SU-DHL-6 (cell line): ENCODE data around the gene GALNT10.

ENCODE experiments used
- H2AFZ ChIP-seq: fragments of 200-600 bp; sonication (generic); 2 replicates; pipeline ENCODE4 v1.6.1; 2014; ENCODE audit warnings: low read depth, mild to moderate bottlenecking, moderate library complexity, mixed read lengths, antibody characterized with exemption, low read length; ENCODE audit not compliant: severe bottlenecking
- H3F3A ChIP-seq: fragments of 200-600 bp; shearing (Covaris generic); 2 replicates; pipeline ENCODE4 v1.6.0; 2016; ENCODE audit warnings: antibody characterized with exemption, mild to moderate bottlenecking; ENCODE audit not compliant: insufficient read depth
- H3K27ac ChIP-seq: fragments of 200-600 bp; sonication (generic); 2 replicates; pipeline ENCODE4 v1.5.1; 2016; ENCODE audit warnings: low read depth, mild to moderate bottlenecking, low read length, moderate library complexity, mixed read lengths
- H3K27me3 ChIP-seq: fragments of 200-600 bp; sonication (generic), shearing (Covaris generic); 2 replicates; pipeline ENCODE4 v1.6.0; 2014; ENCODE audit warnings: mild to moderate bottlenecking, low read length
- H3K36me3 ChIP-seq: fragments of 200-600 bp; sonication (generic); 2 replicates; pipeline ENCODE4 v1.6.1; 2014; ENCODE audit warnings: mild to moderate bottlenecking, low read length, mixed read lengths
- H3K4me2 ChIP-seq: fragments of 300-600, 200-600 bp; shearing (Covaris generic), sonication (generic); 2 replicates; pipeline ENCODE4 v1.6.0; 2014; ENCODE audit warnings: low read length, low read depth, mild to moderate bottlenecking; ENCODE audit not compliant: poor library complexity, severe bottlenecking
- H3K4me3 ChIP-seq: fragments of 200-600 bp; sonication (generic); 2 replicates; pipeline ENCODE4 v1.5.1; 2014; ENCODE audit warnings: antibody characterized with exemption, low read length, mild to moderate bottlenecking, mixed read lengths; ENCODE audit not compliant: insufficient read depth, poor library complexity, severe bottlenecking
- H3K79me2 ChIP-seq: fragments of 200-600 bp; sonication (generic); 2 replicates; pipeline ENCODE4 v1.6.1; 2014; ENCODE audit warnings: mild to moderate bottlenecking, low read length, moderate library complexity; ENCODE audit not compliant: insufficient read depth
- H3K9ac ChIP-seq: fragments of 200-600 bp; sonication (generic); 2 replicates; pipeline ENCODE4 v1.7.0; 2014; ENCODE audit warnings: mild to moderate bottlenecking, low read length
- H3K9me2 ChIP-seq: fragments of 200-600 bp; sonication (generic); replicated peaks from 2 replicates; pipeline ENCODE4 v1.6.1; 2014; ENCODE audit warnings: low read length; ENCODE audit not compliant: insufficient read depth
- H3K9me3 ChIP-seq: fragments of 200-600 bp; sonication (generic); 2 replicates; pipeline ENCODE4 v1.6.1; 2014; ENCODE audit warnings: low read length, mixed read lengths; ENCODE audit not compliant: insufficient read depth
- H4K20me1 ChIP-seq: fragments of 200-600 bp; sonication (generic); 2 replicates; pipeline ENCODE4 v1.6.1; 2014; ENCODE audit warnings: low read depth, mild to moderate bottlenecking, antibody characterized with exemption, low read length, moderate library complexity, mixed read lengths
- EZH2phosphoT487 ChIP-seq: fragments of 200-600 bp; sonication (generic), shearing (Covaris generic); conservative IDR thresholded peaks from 2 replicates; pipeline ENCODE4 v1.6.1; 2018; ENCODE audit warnings: mild to moderate bottlenecking, antibody characterized with exemption, low read length, moderate library complexity, mixed read lengths
- TF ChIP-seq, protein P1 (sequence below): fragments of 200-600 bp; sonication (generic); IDR thresholded peaks from one replicate; pipeline ENCODE4 v1.5.1; 2017; ENCODE audit warnings: antibody characterized with exemption, mild to moderate bottlenecking, low read length, moderate library complexity; ENCODE audit not compliant: insufficient read depth, poor library complexity, severe bottlenecking

Gene GALNT10

DNA sequence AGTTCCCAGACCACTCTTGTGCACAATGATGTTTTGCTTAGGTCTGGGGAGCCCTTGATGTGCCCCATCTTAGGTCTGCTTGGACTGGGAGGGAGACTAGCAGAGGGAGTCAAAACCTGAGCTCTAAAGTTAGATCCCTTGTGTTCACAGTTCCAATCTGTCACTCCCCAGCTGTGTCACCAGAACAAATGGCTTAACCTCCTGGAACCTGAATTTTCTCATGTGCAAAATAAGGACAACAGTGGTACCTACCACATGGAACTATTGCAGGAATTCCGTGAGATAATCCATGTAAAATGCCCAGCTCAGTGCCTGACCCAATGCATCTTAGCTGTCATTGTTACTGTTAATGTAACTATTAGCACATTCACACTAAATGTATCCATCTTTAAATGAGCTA, 45.5 kb downstream of the GALNT10 start:
- Histone ChIP-seq H3K9ac (no peak overlapping the region), H3K27me3 (no peaks in the 10 kb centered on the region), H3K4me3 (no peak overlapping the region), H3K79me2 (no peaks in the 10 kb centered on the region), H3K27ac (no peak overlapping the region), H3K4me2 (no peak overlapping the region), H3F3A (no peaks in the 10 kb centered on the region), H3K36me3 (no peaks in the 10 kb centered on the region), H3K9me3 (no peaks in the 10 kb centered on the region), H3K9me2 (no peaks in the 10 kb centered on the region), H4K20me1 (no peaks in the 10 kb centered on the region), H2AFZ (no peak overlapping the region)
- TF ChIP-seq, protein P1, sequence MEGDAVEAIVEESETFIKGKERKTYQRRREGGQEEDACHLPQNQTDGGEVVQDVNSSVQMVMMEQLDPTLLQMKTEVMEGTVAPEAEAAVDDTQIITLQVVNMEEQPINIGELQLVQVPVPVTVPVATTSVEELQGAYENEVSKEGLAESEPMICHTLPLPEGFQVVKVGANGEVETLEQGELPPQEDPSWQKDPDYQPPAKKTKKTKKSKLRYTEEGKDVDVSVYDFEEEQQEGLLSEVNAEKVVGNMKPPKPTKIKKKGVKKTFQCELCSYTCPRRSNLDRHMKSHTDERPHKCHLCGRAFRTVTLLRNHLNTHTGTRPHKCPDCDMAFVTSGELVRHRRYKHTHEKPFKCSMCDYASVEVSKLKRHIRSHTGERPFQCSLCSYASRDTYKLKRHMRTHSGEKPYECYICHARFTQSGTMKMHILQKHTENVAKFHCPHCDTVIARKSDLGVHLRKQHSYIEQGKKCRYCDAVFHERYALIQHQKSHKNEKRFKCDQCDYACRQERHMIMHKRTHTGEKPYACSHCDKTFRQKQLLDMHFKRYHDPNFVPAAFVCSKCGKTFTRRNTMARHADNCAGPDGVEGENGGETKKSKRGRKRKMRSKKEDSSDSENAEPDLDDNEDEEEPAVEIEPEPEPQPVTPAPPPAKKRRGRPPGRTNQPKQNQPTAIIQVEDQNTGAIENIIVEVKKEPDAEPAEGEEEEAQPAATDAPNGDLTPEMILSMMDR = no peak
- no peak for TF ChIP-seq EZH2phosphoT487

DNA sequence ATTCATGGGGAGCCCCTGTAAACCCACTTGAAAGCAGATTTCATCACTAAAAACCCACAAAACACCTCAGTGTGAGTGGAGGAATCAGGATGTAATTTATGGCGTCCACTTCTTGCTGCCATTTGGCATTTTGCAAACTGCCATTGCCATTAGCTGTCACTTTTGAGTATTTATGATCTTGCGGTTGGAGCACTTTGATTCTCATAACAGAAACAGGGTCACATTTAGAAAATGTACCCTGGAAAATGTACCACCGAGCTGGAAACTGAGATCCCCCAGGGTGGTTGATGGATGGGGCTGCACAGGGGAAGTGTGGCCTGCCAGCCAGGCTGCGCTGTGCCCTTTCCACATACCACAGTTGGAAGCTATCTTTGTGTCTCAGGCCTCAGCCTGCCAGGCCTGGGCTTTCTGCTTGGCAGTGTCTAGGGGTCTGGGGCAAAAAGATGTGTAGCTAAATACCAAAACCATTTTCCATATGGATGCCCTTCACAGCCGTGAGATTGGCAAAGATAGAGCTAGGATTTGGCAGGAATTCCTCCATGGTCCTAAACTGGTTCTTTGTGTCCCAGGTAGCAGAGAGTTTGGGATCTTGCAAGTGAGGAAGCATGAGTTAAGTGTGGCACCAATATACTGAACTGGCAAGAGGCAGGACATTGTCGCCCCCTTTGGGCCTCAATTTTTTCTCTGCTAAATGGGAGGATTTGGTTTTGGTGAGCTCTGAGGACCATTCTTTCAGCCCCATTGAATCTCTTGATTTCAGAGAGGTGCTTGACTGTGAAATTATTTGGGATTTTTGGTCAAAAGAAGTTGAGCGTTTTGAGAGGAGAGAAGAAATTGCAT, 46.2 kb downstream of the GALNT10 start:
- H3K4me2 ChIP-seq = no peak overlapping the region
- no peaks in the 10 kb centered on the region for H4K20me1 ChIP-seq

DNA sequence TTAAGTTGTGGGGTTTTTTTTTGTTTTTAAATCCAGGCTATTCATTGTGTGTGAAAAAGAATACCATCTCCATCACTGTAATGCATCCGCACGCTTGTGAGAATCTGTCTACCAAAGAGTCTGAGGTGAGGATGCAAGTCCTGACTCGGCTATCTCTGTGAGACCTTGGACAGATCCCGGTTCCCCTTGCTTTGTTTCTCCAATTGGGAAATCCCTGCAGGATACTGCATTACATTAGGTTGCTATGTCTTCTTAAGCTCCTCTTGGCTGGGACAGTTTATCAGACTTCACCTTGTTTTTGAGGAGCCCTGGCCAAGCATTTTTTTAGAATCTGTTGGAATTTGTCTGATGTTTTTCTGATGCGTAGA, 46.8 kb downstream of the GALNT10 start:
- Histone ChIP-seq H3K27me3 (no peaks in the 10 kb centered on the region), H3K4me3 (no peak overlapping the region), H3K9me2 (no peaks in the 10 kb centered on the region), H3K9me3 (no peaks in the 10 kb centered on the region), H4K20me1 (no peaks in the 10 kb centered on the region), H3K79me2 (no peaks in the 10 kb centered on the region), H3K9ac (no peak overlapping the region), H2AFZ (no peak overlapping the region), H3F3A (no peaks in the 10 kb centered on the region), H3K36me3 (no peaks in the 10 kb centered on the region), H3K4me2 (no peak overlapping the region), H3K27ac (no peak overlapping the region)
- TF ChIP-seq EZH2phosphoT487 = no peak
- TF ChIP-seq, protein P1 = no peak

More for the DNA sequence above, 46.2 kb downstream of the GALNT10 start:
- Histone ChIP-seq H3K9ac (no peak overlapping the region), H2AFZ (no peak overlapping the region), H3K27ac (no peak overlapping the region), H3K36me3 (no peaks in the 10 kb centered on the region), H3K9me2 (no peaks in the 10 kb centered on the region), H3K79me2 (no peaks in the 10 kb centered on the region), H3K9me3 (no peaks in the 10 kb centered on the region), H3K27me3 (no peaks in the 10 kb centered on the region), H3F3A (no peaks in the 10 kb centered on the region), H3K4me3 (no peak overlapping the region)
- no peak for TF ChIP-seq EZH2phosphoT487
- TF ChIP-seq, protein P1 = no peak
